K562 (cell line): ENCODE measurements around the gene UBE2V1. TPM values are rescaled to one million over a fixed set of nuclear protein-coding genes. Genes with fewer than 3 reads are reported as not detected.

Source experiments
- AFF1 ChIP-seq, 2 experiments: fragments of 450-650 bp; IDR thresholded peaks; 2 replicates each; pipeline ENCODE4 v1.6.1; 2018; ENCODE audit warnings: mild to moderate bottlenecking in 2 of 2, low read depth in 1 of 2; ENCODE audit not compliant: partially characterized antibody in 2 of 2
- ARID1B ChIP-seq: fragments of 450-650 bp; IDR thresholded peaks from 2 replicates; pipeline ENCODE4 v1.6.1; 2016; ENCODE audit warnings: antibody characterized with exemption, mild to moderate bottlenecking, inconsistent platforms
- CBFB ChIP-seq: sonication (generic); formaldehyde crosslinking; IDR thresholded peaks from 2 replicates; pipeline ENCODE4 v1.4.0; 2020; ENCODE audit warnings: mild to moderate bottlenecking, missing genetic modification reagents
- DNMT1 ChIP-seq: fragments of 450-650 bp; IDR thresholded peaks from 2 replicates; pipeline ENCODE4 v1.6.1; 2016; ENCODE audit warnings: antibody characterized with exemption, mild to moderate bottlenecking
- FIP1L1 ChIP-seq: fragments of 200-400 bp; formaldehyde crosslinking; IDR thresholded peaks from 2 replicates; pipeline ENCODE4 v1.6.1; 2018; ENCODE audit warnings: mild to moderate bottlenecking, low read depth, low read length; ENCODE audit not compliant: poor library complexity, severe bottlenecking
- FOXJ2 ChIP-seq: fragments of 200-800 bp; sonication (Bioruptor generic); IDR thresholded peaks from 2 replicates; pipeline ENCODE4 v1.6.1; 2016; ENCODE audit warnings: missing genetic modification characterization, missing compliant biosample characterization
- FOXO4 ChIP-seq: fragments of 450-650 bp; formaldehyde crosslinking; IDR thresholded peaks from 2 replicates; pipeline ENCODE4 v1.4.0; 2020; ENCODE audit warnings: mild to moderate bottlenecking, moderate library complexity
- MBD2 ChIP-seq: sonication (generic); IDR thresholded peaks from 2 replicates; pipeline ENCODE4 v1.6.1; 2016; ENCODE audit warnings: low read depth, borderline replicate concordance
- OTX1 ChIP-seq: fragments of 450-650 bp; formaldehyde crosslinking; IDR thresholded peaks from 2 replicates; pipeline ENCODE4 v1.4.0; 2022; ENCODE audit warnings: mild to moderate bottlenecking
- PCBP1 ChIP-seq: fragments of 200-400 bp; formaldehyde crosslinking; IDR thresholded peaks from 2 replicates; pipeline ENCODE4 v1.6.1; 2018; ENCODE audit warnings: mild to moderate bottlenecking, low read depth, low read length; ENCODE audit not compliant: poor library complexity, severe bottlenecking
- RREB1 ChIP-seq: fragments of 250-450 bp; sonication (Bioruptor Pico); IDR thresholded peaks from 2 replicates; pipeline ENCODE4 v1.4.0; 2020
- TAF15 ChIP-seq: fragments of 200-400 bp; formaldehyde crosslinking; IDR thresholded peaks from 2 replicates; pipeline ENCODE4 v1.6.1; 2017; ENCODE audit warnings: mild to moderate bottlenecking, low read depth, low read length, moderate library complexity
- THAP7 ChIP-seq: fragments of 250-450 bp; sonication (Bioruptor Pico); IDR thresholded peaks from 2 replicates; pipeline ENCODE4 v1.5.0; 2021
- ZC3H8 ChIP-seq: fragments of 450-650 bp; IDR thresholded peaks from 2 replicates; pipeline ENCODE4 v1.6.1; 2017
- ZNF507 ChIP-seq: conservative IDR thresholded peaks from 2 replicates; pipeline ENCODE4 v1.6.1; 2017; ENCODE audit warnings: missing genetic modification characterization, missing compliant biosample characterization
- ZNF57 ChIP-seq: fragments of 450-650 bp; formaldehyde crosslinking; IDR thresholded peaks from 2 replicates; pipeline ENCODE4 v1.4.0; 2020; ENCODE audit warnings: mild to moderate bottlenecking, moderate library complexity
- polyA plus RNA-seq, 8 experiments: library from polyadenylated mRNA; depleted of rRNA in 4 of 8; stranded (reverse) in 5 of 8; unstranded in 3 of 8; fragments of >200 nt; fragmentation: Nextera tagmentation in 2 of 8; fragmentation: Illumina TruSeq in 1 of 8; extraction: Ambion mirVana in 2 of 8; extraction: Trizol in 1 of 8; gene quantifications; 2 replicates each; pipeline versions ENCODE4 v1.2.1 to v1.2.3, GENCODE V29; 2011 to 2014; ENCODE audit warnings: inconsistent platforms in 1 of 8, missing spikeins in 1 of 8
- total RNA-seq, 7 experiments: library from RNA; depleted of rRNA in 6 of 7; stranded (reverse); fragments of >200 nt in 6 of 7; fragmentation: Illumina TruSeq in 2 of 7; extraction: Trizol in 2 of 7; gene quantifications; 2 replicates each; pipeline versions ENCODE4 v1.2.1 to v1.2.3, GENCODE V29; 2011 to 2021; ENCODE audit warnings: low replicate concordance in 1 of 7

The UBE2V1 gene
- total and polyA plus RNA-seq, 9 of the 15 experiments (the other 6 are each of a cell fraction or from before 2014, with no cell fraction given): 93.0 to 357 (median 119) TPM

GRCh38 chr20:50113420-50114224 is 672 bp upstream of the UBE2V1 start (continued):
- TF ChIP-seq RREB1 (CRISPR knock-in tag): no peak
- peak in 1 of 2 experiments; percentile 59 for TF ChIP-seq AFF1 (IDR thresholded peaks at IDR 0.05; ENCODE audit: low read depth in 1 of 2, partially characterized antibody in 2 of 2)
- no peak for TF ChIP-seq CBFB (CRISPR knock-in tag)
- TF ChIP-seq PCBP1: no peak
- TF ChIP-seq DNMT1: no peak
- no peak for TF ChIP-seq FOXJ2 (tag)
- no peak for TF ChIP-seq FIP1L1
- no peak for TF ChIP-seq ZC3H8
- no peak for TF ChIP-seq ZNF57
- no peak for TF ChIP-seq OTX1 (CRISPR knock-in tag)
- no peak for TF ChIP-seq TAF15
- no peak for TF ChIP-seq FOXO4 (CRISPR knock-in tag)
- TF ChIP-seq MBD2: no peak
- no peak for TF ChIP-seq ZNF507 (tag)
- TF ChIP-seq THAP7 (CRISPR knock-in tag): no peak
- 0 out of 2 replicates have a peak, but pooled peaks have one; percentile 18 for TF ChIP-seq ARID1B
